Testis (tissue), 3 donors: Measurements from ENCODE around the gene ANKRD62. TPM values are rescaled to one million over a fixed set of nuclear protein-coding genes. Genes with fewer than 3 reads are reported as not detected.

Source experiments
- DNase-seq: peaks from one replicate; pipeline ENCODE4 v3.0.0-alpha.2; 2019
- H3K27ac ChIP-seq, 2 donors: fragments of 200-600 bp; sonication (generic); one replicate each; pipeline ENCODE4 v1.5.1; 2019
- H3K27me3 ChIP-seq: fragments of 200-600 bp; sonication (generic); one replicate; pipeline ENCODE4 v1.5.1; 2019
- H3K36me3 ChIP-seq: fragments of 200-600 bp; sonication (generic); one replicate; pipeline ENCODE4 v1.5.1; 2017; ENCODE audit warnings: low read depth; ENCODE audit errors: missing control alignments
- H3K4me1 ChIP-seq: fragments of 200-600 bp; sonication (generic); one replicate; pipeline ENCODE4 v1.5.1; 2019
- H3K4me3 ChIP-seq, 2 donors: fragments of 200-600 bp; sonication (generic); one replicate each; pipeline ENCODE4 v1.5.1; 2017 to 2019
- H3K9me3 ChIP-seq: fragments of 200-600 bp; sonication (generic); one replicate; pipeline ENCODE4 v1.5.1; 2017
- CTCF ChIP-seq, 3 experiments: fragments of 450-650 bp in 2 of 3; fragments of 200-600 bp in 1 of 3; sonication (generic) in 1 of 3; IDR thresholded peaks; one replicate each; pipeline ENCODE4 v1.5.1; 2016 to 2019; ENCODE audit warnings: antibody characterized with exemption in 3 of 3, mild to moderate bottlenecking in 2 of 3, moderate library complexity in 1 of 3
- POLR2A ChIP-seq: fragments of 450-650 bp; IDR thresholded peaks from one replicate; pipeline ENCODE4 v1.6.1; 2017; ENCODE audit warnings: antibody characterized with exemption, mild to moderate bottlenecking, moderate library complexity
- WGBS, 2 donors: methylation state at CpG; one replicate each; pipeline ENCODE4 v1.1.5; 2018; 5-methylcytosine and 5-hydroxymethylcytosine counted together
- intact Hi-C: fragments of 100-400 bp; cut with DNase I; formaldehyde crosslinking; loops from one replicate; pipeline ENCODE4 v1.15.1; 2023; ENCODE audit warnings: low total_unique reads
- polyA plus RNA-seq: library from polyadenylated mRNA; stranded (reverse); fragments of 350-450 nt; fragmentation: Illumina TruSeq; extraction: RNeasy Lipid Tissue Mini Kit (QIAGEN cat#74804); gene quantifications from one replicate; pipeline ENCODE4 v1.2.3, GENCODE V29; 2014; ENCODE audit warnings: low read depth, low replicate concordance; ENCODE audit not compliant: insufficient read depth
- total RNA-seq, 2 donors: library from RNA; depleted of rRNA; stranded (reverse); fragments of >200 nt; gene quantifications; one replicate each; pipeline ENCODE4 v1.2.3, GENCODE V29; 2016

ANKRD62 gene
- total and polyA plus RNA-seq, 3 donors from 2014 or later, result 2.8 to 56.8 (median 25.5) TPM

GRCh38 chr18:12102136-12102842 lies 8.6 kb downstream of the ANKRD62 start:
- WGBS, 2 donors, result 49% methylated on average over 13 of the region's 13 CpGs
- Histone ChIP-seq H3K27ac (no peak overlapping the region), H3K36me3 (no peaks in the 10 kb centered on the region), H3K27me3 (no peaks in the 10 kb centered on the region), H3K4me1 (no peaks in the 10 kb centered on the region), H3K4me3 (no peak overlapping the region), H3K9me3 (no peaks in the 10 kb centered on the region)
- intact Hi-C loops, result no loop called here
- DNase-seq, result no peak
- TF ChIP-seq CTCF (IDR thresholded peaks at IDR 0.05), result no peak
- TF ChIP-seq POLR2A, result no peak

- H3K27ac ChIP-seq, result no peak overlapping the region
- no peak overlapping the region for H3K4me3 ChIP-seq
- 85 to 87% methylated on average over 2 of the region's 2 CpGs for WGBS, 2 donors
- no peak for DNase-seq
- no peaks in the 10 kb centered on the region for H3K27me3 ChIP-seq
- no peaks in the 10 kb centered on the region for H3K4me1 ChIP-seq
- no peaks in the 10 kb centered on the region for H3K9me3 ChIP-seq
- no peak for TF ChIP-seq POLR2A
- intact Hi-C loops, result no loop called here
- H3K36me3 ChIP-seq, result no peaks in the 10 kb centered on the region
Observed at GRCh38 chr18:12106471-12106870, 12.8 kb downstream of the ANKRD62 start.

GRCh38 chr18:12109836-12110235 lies 16.2 kb downstream of the ANKRD62 start:
- Histone ChIP-seq H3K4me1 (no peaks in the 10 kb centered on the region), H3K27ac (no peak overlapping the region), H3K27me3 (no peaks in the 10 kb centered on the region), H3K4me3 (no peak overlapping the region), H3K9me3 (no peaks in the 10 kb centered on the region), H3K36me3 (no peaks in the 10 kb centered on the region)
- intact Hi-C loops, result no loop called here
- TF ChIP-seq POLR2A (no peak), CTCF (IDR thresholded peaks at IDR 0.05) (no peak)
- DNase-seq, result no peak
- 85 to 93% methylated on average over 3 of the region's 3 CpGs for WGBS, 2 donors

- no peaks in the 10 kb centered on the region for H3K4me1 ChIP-seq
Observed at GRCh38 chr18:12113999-12114646, 20.5 kb downstream of the ANKRD62 start.

More at GRCh38 chr18:12113999-12114646, 20.5 kb downstream of the ANKRD62 start:
- TF ChIP-seq POLR2A (no peak), CTCF (IDR thresholded peaks at IDR 0.05) (no peak)
- intact Hi-C loops, result no loop called here
- Histone ChIP-seq H3K27ac (no peak overlapping the region), H3K36me3 (no peaks in the 10 kb centered on the region), H3K27me3 (no peaks in the 10 kb centered on the region), H3K4me3 (no peak overlapping the region), H3K9me3 (no peaks in the 10 kb centered on the region)
- WGBS, 2 donors, result 80 to 93% methylated on average over 5 of the region's 5 CpGs
- no peak for DNase-seq
